ENCODE results near the gene FAM43B.
"Not testable (repeated sequence)": the region's sequence is repeated elsewhere in the genome, so short reads cannot be mapped to it uniquely, and the experiment has no call there.

FAM43B gene, protein sequence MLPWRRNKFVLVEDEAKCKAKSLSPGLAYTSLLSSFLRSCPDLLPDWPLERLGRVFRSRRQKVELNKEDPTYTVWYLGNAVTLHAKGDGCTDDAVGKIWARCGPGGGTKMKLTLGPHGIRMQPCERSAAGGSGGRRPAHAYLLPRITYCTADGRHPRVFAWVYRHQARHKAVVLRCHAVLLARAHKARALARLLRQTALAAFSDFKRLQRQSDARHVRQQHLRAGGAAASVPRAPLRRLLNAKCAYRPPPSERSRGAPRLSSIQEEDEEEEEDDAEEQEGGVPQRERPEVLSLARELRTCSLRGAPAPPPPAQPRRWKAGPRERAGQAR

DNA sequence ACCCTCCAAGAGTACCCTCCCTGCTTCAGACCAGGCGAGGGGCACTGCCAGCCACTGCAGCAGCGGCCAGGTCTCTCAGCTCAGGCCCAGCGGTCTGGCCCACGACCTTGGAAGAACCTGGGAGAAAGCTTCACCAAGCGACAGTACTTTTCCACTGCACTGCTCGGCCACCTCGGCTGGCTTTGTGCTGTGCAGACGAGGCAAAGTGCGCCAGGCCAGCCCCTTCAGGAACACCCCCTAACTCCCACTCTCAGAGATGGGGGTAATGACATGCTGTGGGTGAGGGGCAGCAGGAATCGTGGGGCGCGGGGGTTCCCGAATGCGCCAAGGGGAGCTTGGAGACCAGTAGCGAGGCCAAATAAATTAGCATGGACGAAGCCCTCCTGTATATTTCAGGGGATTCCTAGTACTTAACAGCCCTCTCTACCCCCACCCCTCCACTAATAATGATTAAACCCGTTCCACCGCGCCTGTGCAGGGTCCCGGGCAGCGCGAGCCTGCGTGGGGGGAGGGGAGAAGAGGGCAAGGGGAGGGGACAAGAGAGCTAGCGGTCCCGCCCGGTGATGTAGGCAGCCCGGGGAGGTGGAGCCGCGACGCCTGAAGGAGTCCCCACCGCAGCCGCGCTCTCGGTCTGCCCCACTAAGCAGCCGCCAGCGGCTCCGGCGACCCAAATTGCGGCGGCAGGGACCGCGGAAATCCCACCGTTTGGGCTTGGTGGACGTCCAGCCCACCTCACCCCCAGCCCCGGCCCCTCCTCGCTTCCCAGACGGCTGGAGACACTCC, at the start of gene FAM43B:
Gene FAM43B (plus strand): TSS at position 629 of the 783 bp plus-strand sequence. CDS start 401 bp downstream, outside the sequence.
- DNase-seq (ENCODE audit: low read depth): peak; percentile 6

DNA sequence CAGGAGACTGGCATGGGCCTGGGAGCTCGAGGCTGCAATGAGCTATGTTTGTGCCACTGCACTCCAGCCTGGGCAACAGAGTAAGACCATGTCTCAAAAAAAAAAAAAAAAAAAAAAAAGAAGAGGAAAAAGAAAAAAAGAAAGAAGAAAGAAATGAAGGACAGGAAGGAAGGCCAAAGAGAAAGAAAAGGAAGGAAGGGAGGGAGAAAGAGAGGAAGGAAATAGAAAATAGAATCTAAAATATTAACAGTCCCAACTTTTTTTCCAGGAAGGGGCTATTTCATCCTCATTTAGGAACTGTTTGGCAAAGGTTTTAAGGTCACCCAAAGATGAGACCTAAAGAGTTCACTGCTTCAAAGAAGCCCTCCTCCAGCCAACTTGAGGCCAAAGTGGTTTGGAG, 46.9 kb upstream of the FAM43B start:
- DNase-seq (ENCODE audit: low read depth): no peak

DNA sequence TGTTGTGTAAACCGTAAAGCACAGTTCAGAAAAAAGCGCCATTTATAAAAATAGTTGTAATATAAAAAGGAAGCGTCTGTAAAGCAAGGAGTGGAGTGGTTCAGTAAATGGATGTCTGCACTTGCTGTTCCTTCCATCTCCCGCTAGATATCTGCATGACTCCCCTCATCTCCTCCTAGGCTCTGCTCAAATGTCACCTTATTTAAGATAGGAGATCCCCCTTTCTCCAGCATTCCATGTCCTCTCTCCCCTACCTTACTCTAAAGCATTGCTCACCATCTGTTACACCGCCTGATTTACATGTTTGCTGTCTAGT, 45.2 kb upstream of the FAM43B start:
- no peak for DNase-seq (ENCODE audit: low read depth)

DNA sequence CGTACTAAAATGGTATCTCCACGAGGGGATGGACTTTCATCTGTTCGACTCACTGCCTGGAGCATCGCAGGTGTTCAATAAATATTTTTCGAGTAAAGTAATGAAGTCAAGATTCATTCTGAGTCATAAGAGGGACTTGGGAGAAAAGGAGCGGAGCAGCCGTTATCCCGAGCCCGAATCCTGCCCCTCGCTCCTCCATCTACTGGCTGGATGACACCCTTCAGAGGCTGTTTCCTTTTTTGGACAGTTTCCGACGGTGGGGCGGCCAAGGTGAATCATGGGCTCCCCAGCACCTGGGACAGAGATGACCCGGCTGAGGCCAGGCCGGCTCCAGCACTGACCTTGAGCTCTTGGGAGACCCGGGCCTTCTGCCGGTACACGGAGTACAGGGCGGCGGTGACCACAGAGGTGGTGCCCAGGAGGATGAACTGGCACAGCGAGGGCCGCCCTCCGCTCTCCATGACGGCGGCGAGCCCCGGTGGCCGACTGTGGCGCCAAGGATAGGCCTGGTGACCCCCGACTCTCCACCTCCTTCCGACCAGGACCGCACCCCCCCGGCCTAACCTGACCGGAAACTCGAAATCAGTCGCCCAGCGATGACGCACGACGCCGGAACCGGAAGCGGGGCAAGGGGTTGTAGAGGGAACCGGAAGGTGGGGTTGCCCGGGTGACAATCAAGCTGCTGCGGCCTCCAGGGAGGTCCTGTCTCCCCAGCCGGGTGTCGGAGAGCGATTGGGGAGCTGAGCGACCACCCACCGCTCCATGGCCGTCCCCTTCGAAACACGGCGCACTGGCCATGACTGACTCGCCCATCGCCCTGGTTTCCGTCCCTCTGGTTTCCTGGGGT, 44.6 kb upstream of the FAM43B start, which contains the start of gene MUL1:
Gene MUL1 (minus strand): TSS at position 588 of the 847 bp plus-strand sequence. CDS start 127 bp downstream, at position 461.
- DNase-seq (ENCODE audit: low read depth): peak; percentile 92

DNA sequence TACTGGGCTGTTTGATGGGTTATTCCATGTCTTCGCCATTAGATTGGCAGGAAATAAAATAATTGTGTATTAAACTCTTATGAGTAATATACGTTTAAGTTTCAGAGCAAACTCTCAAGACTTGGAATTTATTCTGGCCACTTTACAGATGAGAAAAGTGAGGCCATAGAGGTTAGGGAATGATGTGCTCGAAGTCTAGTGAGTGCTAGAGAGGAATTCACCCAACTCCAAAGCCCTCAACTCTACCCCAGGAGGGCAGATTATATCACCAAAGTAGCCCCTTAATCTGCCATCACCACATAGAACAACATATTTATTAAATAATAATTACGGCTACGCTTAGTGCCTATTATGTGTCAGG, 44.0 kb upstream of the FAM43B start:
- DNase-seq (ENCODE audit: low read depth): no peak

DNA sequence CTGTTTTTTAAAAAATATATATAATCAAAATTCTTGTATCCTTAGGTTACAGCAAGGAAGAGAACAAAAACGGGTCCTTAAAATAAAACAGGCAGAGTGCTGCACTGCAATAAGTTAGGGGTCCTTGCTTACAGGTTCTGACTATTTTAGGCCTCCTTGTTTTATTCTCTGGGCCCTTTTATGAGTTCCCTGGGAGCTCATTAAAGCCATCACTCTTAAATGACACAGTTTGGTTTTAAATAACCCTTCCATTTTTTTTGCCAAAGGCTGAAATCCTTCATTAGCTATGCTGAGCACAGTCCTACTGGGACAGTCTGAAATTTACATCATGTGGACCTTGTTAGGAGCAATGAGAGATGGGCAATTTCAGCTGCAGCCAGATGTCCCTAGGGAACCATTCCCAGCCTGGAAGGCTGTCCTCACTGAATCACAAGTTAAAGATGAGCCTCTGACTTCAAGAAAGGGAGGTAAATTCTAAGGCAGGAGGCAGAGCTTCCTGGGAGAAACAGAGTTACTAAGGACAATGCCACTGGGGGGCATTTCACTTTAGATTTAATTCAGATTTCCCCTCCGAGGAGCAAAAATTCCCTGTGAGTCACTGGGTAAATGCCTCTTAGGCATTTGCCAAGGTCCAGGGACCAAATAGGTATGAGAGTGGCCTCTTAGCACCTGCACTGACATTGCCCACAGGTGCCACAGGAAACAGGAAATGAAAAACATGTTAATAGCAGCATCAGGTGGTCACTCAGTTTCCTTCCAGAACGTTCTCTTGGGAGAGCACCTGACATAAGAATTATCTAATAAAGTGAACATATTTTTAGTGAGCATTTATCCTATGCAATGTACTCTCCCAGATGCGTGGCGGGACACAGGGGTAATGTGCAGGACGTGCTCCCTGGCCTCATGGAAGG, 40.6 kb upstream of the FAM43B start:
- no peak for DNase-seq (ENCODE audit: low read depth)

DNA sequence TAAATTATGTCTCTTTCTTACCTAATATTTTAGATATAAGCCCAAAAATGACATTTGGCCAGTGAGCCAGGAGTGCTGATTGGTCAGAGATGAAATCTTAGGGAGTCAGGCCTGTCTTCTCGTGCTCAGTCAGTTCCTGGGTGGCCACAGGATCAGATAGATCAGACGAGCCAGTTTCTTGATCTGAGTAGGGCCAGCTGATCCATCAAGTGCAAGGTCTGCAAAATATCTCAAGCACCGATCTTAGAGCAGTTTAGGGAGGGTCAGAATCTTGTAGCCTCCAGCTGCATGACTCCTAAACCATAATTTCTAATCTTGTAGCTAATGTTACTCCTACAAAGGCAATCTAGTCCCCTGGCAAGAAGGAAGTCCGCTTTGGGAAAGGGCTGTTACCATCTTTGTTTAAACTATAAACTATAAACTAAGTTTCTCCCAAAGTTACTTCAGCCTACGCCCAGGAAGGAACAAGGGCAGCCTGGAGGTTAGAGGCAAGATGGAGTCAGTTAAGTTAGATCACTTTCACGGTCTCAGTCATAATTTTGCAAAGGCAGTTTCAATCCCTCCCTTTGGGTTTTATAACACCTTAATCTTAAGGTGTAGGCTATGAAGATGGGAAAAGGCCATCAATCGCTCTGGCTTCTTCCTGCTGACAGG, 32.6 kb upstream of the FAM43B start:
- not testable (repeated sequence) for DNase-seq (ENCODE audit: low read depth)

DNA sequence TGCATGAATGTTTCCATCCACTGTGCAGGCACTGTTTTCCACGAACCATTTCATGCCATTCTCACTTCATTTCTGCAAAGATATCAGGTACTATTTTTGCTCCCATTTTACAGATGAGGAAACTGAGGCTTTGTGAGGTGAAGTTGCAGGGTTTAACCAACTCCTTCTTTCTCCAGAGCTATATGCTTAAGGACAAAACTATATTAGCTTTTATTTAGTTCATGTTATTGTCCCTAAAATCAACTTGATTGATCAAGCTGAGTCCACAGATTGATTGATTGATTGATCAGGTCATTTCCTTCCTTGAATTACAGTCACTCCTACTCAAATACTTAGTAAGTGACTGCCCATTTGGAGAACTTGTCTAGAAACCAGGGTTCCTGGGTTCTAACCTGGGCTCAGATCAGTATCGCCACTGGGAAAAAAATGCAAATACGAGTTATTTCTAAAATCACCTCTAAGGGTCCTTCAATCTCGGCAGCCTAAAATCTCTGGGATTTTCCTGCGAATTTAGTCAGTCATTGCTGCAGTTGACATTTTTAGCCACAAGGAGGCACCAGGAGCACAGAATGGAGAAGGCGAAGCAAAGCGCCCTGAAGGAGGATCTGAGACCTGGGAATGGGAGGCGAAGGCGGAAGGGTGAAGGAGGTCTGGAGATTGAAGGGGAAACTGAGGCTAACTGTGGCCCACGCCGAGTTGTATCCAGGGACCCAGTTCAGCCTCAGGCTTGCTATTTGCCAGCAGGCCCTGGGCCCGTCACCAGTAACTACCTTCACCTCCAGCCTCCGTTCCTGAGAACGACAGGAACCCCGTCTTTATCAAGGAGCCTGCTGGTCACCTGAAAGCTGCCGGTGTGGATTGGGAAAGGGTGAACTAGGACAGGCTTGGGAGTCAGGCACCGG, 30.2 kb upstream of the FAM43B start:
- DNase-seq (ENCODE audit: low read depth): peak; percentile 52

DNA sequence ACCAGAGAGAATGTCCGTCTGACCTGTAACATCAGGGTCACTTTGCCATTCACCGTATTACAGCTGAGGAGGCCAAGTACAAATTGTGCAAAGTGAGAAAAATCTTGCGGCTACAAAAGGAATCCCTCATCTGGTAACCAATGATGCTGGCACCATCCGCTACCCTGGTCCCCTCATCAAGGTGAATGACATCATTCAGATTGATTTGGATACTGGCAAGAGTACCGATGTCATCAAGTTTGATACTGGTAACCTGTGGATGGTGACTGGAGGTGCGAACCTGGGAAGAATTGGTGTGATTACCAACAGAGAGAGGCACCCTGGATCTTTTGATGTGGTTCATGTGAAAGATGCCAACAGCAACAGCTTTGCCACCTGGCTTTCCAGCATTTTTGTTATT, 26.1 kb upstream of the FAM43B start:
- no peak for DNase-seq (ENCODE audit: low read depth)

DNA sequence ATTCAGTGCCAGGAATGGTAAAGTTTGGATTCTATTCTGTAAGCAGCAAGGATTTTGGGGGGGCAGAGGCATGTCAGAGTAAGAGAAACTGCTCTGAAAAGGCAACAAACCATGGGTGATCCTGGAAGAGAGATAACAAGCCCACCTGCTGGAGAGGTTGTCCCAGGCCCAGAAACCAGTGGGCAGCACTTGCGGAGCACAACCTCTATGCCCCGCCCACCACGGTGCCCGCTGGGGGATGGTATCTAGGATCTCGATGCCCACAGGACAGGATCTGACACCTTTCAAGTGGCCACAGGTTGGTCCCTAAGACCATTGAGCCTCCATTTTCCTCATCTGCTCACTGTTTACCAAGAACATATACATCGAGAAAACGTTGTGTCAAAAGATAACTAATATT, 24.2 kb upstream of the FAM43B start:
- no peak for DNase-seq (ENCODE audit: low read depth)

DNA sequence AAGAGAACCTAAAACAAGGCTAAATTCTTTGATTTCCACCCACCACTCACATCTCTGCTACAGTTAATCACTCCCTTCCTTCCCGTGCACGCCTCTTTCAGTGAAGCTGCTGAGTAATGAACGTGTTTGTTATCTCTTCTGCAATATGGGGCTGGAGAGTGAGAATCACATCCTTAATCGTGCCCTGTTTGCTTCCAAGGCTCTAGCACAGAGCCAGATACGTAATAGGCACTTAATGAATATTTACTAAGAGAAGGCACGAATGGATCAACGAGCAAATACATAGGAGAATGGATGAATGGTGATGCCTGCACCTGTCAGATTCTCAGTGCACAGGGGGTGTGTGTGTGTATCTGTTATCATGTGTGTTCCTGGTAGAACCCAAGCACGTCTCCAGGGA, 22.1 kb upstream of the FAM43B start:
- no peak for DNase-seq (ENCODE audit: low read depth)

DNA sequence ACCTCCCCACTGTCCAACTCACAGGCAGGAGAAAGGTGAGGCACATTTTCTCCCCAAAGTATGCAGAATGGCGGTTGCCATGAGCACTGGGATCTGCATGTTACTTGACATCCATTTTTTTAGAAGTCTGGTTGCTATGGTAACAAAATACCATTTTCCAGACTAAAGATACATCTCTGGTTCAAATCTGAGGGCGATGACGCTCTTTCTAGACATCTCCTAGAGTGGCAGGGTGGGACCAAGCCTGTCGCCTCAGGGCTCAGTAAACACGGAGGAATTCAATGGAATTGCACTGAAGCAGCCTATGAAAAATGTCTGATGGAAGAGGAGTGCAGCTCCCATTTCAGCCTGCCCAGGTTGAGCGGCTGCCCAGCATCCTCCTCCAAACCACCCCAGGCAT, 21.5 kb upstream of the FAM43B start:
- no peak for DNase-seq (ENCODE audit: low read depth)

DNA sequence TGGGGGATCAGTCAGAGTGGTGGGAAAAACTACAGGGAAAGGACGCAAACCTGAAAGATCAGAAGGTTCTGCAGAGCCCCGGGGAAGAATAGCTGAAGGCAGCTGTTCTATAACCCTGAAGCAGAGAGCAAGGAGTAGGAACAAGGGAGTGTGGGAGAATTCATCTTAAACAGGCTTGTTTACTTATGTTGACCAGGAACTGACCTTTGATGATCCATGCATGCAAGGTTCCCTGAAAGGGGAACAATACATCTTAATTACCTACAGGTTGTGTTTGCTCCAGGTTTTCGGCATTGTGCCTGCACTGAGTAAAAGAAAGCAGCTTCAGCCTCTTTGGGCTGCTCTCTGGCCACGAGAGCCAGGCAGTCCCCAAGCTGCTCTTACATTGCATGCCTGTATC, 18.7 kb upstream of the FAM43B start:
- no peak for DNase-seq (ENCODE audit: low read depth)

DNA sequence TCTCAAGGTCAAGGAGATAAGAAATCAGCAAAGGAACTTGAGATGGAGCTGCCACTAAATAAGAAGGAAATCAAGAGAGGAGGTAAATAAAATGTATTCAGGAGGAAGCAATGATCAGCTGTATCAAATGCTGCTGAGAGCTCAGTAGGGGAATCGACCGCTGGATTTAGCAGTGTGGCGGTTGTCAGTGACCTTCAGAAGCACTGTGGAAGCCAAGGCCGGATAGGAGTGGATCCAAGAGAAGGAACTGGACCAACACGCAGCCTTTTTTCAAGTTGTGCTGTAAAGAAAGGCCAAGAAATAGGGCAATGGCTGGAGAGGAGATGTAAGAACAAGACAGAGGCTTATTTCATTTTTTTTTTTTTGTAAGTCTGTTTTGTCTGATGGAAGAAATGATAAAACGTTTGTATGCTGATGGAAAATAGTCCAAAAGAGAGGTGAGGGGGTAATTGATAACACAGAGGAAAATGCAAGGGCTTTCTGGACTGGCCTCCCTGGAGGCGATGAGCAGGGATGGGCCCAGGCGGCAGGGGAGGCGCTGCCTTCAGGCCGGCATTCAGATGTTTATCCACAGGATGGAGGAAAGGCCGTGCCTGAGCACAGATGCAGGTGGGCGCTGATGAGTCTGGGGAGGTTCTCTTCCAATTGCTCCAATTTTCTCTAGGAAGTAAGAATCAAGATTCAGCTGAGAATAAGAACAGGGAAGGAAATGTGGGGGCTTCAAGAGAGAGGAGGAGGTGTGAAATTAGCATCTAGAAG, 17.5 kb upstream of the FAM43B start:
- DNase-seq (ENCODE audit: low read depth): no peak

DNA sequence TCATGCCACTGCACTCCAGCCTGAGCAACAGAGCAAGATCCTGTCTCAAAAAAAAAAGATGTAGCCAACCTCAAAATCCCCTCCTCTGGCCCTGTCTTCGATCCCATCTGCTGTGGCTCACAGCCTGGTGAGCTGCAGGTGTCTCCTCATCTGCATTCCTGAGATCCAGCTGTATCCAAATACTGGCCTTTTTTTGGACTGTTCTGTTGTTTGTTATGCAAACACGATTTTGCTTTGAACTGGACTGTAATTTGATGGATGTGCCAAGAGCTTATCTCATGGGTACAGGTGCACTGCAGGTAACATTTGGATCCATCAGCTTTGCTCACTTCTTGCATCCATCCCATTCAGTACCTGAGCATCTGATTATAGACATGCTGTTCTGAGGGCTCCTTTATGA, 14.1 kb upstream of the FAM43B start:
- DNase-seq (ENCODE audit: low read depth): no peak

DNA sequence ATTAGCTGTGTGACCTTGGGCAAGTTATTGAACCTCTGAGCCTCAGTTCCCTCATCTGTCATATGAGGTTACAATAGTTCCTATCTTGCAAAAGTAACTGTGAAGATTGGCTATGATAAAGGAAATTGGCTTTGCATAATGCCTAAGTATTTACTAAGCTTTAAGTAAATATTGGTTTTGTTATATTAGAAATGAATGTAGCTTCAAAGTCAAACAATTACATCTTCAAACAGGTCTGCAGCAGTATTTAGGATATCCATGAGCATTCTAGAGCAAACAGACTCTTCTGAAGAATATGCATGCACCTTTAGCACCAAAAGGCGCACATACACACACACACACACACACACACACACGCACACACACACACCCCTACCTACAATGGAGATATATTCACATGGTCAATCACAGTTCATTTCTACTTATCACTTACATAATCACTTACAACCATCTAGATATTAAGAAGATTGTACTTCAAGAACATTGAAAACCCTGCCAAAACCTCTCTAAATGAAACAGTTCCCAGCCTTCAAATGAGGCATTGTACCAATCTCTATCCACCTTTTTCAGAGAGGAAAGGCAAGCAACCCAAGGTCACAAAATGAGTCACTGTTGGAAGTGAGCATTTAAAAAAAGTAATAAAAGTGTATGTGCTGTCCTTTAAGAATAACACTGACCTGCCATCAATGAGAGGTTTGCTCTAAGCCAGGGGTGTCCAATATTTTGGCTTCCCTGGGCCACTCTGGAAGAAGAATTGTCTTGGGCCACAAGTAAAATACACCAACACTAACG, 13.4 kb upstream of the FAM43B start:
- no peak for DNase-seq (ENCODE audit: low read depth)

DNA sequence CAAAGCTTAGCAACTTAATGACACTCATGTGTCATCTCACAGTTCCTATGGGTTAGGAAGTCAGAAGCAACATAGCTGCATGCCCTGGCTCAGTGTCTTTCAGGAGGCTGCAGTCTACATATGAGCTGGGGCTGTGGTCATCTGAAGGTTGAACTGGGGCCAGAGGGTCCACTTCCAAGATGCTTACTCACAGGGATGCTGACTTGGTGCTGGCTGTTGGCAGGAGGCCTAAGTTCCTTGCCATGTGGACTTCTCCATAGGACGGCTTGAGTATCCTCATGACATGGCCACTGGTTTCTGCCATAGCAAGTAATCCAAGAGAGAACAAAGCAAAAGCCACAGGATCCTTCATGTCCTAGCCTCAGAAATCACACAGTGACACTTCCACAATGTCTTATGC, 12.1 kb upstream of the FAM43B start:
- no peak for DNase-seq (ENCODE audit: low read depth)

DNA sequence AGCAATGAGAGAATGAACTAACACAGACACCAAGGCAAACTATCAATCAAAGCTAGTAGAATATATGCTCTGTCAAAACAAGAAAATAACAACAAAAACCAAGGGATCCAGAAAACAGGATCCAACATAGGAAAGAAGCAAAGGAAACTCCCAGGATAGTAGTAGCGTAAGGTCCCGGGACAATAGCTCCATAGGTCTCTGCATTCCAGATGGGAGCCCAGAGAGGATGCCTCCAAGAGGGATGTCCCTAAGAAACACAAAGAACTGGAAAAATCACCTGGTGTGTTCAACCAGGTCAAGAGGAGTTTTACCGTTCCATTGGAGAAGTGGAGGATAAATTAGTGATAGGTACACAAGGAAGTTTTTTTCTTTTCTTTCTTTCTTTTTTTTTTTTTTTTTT, 5.7 kb upstream of the FAM43B start:
- DNase-seq (ENCODE audit: low read depth): no peak

DNA sequence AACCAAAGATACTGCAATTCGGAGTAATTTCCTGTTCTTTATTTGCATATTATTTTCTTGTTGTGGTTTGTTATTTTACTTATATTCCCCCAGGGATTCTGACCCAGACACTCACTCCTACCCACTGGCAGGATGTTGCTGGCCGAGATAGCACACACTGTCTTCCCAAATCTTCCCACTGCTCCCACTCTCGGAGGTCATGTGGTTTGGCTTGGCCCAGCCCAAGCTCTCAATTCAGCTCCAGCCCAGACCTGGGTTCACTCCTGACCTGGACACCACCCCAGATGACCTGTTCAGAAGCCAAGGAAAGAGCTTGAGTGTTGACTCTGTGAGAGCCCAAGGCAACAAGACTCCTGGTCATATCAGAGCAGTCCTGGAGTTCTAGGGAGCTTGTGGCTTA, 1.2 kb upstream of the FAM43B start:
- no peak for DNase-seq (ENCODE audit: low read depth)

Data from activated T-cell treated with anti-CD3 and anti-CD28 coated beads for 48 hours (primary cell).